NCI-H2171 (cell line): Measurements from ENCODE around the gene HNRNPA0.

ENCODE experiments used
- DNase-seq: peaks from one replicate; lab custom pipeline; 2025; lab: John Stamatoyannopoulos, UW

HNRNPA0 gene

GRCh38 chr5:137727623-137728022 is 26.5 kb downstream of the HNRNPA0 start:
- DNase-seq = no peak

- no peak for DNase-seq
These were observed 29.9 kb downstream of the HNRNPA0 start for GRCh38 chr5:137724251-137724650.

DNA sequence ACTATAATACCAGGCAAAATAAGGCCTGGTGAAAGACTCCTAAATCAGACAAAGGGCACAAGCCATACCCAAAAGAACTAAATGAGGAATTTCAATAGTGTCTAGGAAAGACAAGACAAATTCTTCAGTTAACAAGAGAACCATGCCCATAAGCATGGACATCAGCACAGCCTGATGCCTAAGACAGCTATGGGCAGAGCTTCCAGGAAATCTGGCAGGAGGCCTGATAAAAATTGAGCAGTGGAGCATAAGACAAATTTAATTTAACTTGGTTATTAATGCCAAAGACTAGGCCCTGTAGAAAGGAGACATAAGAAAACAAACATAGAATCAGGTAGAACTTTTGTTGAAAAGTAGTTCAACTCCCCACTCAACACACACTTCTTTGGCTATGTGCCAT is 35.6 kb downstream of the HNRNPA0 start:
- no peak for DNase-seq

- DNase-seq = no peak
These were observed 37.8 kb downstream of the HNRNPA0 start for GRCh38 chr5:137716337-137716736.

GRCh38 chr5:137715456-137715855 is 38.7 kb downstream of the HNRNPA0 start:
- no peak for DNase-seq

GRCh38 chr5:137714946-137715345 is 39.2 kb downstream of the HNRNPA0 start:
- no peak for DNase-seq

DNA sequence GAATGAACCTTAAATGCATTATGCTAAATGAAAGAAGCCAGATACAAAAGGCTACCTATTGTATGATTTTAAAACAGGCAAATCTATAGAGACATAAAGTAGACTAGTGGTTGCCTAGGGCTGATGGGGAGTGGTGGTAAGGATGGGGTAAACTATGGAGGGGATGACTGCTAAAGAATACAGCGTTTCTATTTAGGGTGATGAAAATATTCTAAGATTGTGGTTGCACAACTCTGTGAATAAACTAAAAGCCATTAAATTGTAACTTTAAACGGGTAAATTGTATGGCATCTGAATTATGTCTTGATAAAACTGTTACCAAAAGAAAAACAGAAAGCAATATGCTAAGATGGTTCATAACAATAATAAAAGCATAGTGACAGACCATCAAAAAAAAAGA is 39.7 kb downstream of the HNRNPA0 start:
- DNase-seq = no peak

DNA sequence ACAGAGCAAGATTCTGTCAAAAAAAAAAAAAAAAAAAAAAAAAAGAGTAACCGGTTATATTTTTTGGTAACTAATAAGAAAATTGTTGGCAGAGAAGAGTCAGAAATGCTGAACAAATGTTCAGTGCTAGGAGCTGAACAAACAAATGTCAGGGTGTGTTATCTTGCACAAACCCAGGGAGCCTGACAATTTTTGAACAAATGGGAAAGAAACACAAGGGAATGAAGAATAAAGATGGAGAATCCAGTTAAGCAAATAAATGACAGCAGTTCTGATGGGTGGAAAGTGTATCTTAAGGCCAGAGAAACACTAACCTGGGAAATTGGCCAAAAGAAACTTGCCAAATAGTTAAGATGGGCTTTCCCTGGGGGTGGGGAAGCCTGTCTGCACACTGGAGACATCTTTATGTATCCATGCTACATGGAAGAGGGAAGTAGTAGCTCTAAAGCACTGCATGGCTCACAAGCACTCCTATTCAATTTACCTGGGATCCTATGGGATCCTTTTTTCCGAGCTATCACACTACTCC is 42.0 kb downstream of the HNRNPA0 start:
- DNase-seq = no peak

GRCh38 chr5:137710086-137710485 is 44.1 kb downstream of the HNRNPA0 start:
- DNase-seq = no peak

DNA sequence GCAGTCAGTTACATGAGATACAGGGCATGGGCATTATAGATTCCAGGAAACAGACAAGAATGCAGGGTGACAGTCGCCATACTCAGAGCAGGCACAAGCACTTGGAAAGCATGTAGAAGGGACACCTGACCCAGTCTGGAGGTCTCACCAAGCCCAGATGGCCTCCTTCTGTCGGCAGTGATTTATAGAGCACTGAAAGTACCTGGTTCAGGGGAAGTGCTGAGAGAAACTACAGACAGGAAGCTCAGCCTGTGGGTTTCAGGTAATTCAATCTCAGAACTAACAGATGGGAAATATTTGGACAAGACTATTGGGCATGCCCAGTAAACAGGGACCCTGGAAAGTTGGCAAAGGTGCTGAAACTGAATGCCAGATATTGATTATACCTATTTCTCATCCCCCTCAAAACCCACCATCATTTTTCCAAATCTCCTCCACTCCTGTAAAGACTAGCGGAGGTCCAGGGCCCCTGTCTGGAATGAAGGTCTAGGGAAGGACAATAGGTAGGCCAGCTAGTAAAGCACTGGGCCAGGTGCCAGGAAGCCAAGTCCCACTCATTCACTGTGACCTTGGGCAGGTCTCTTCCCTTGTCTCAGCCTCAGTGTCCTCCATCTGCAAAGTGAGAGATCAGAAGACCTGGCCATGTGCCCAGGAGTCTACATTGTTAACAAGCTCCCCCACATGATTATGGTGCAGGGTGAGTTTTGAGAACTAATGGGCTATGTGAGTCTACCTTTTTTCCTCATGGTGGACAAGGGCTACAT is 45.2 kb downstream of the HNRNPA0 start:
- peak; percentile 82 for DNase-seq

GRCh38 chr5:137708062-137708461 is 46.1 kb downstream of the HNRNPA0 start:
- no peak for DNase-seq

GRCh38 chr5:137706841-137707240 is 47.3 kb downstream of the HNRNPA0 start:
- DNase-seq = no peak

DNA sequence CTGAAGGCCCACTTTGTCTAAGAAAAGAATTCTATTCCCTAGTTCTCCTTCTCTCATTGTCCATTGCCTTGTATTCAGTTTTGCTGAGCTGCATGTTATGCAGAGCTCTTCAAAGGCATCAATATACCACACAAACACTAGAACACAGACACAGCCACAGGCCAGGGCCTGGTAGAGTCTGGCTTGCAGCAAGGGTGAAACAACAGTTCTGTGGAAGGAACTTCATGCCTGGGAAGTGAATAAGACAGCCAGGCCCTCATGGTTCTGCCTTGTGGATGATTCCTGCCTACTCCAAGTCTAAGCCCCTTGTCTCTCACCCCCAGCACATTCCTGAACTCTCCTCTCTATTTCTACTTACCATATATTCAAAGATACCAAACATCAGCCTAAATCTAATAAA is 49.1 kb downstream of the HNRNPA0 start:
- DNase-seq = no peak

DNA sequence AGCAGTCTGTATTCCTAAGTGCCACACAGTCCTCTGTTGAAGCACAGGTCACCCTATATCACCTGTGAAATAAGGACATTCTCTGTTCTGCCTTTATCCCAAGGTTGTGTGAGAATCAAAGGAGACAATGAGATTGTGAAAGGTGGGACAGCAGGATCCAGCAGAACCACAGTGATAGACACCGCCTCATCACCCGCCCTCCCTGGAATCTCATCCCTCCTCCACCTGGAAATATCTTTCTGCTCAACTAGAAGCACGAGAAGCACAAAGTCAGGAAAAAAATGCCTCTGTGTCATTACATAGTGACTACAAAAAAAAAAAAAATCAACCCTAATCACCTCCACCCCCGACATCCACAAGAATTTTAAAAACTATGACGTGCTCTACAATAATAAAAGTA is 50.6 kb downstream of the HNRNPA0 start:
- DNase-seq = no peak

GRCh38 chr5:137700282-137700680 is 53.9 kb downstream of the HNRNPA0 start:
- DNase-seq = no peak

DNA sequence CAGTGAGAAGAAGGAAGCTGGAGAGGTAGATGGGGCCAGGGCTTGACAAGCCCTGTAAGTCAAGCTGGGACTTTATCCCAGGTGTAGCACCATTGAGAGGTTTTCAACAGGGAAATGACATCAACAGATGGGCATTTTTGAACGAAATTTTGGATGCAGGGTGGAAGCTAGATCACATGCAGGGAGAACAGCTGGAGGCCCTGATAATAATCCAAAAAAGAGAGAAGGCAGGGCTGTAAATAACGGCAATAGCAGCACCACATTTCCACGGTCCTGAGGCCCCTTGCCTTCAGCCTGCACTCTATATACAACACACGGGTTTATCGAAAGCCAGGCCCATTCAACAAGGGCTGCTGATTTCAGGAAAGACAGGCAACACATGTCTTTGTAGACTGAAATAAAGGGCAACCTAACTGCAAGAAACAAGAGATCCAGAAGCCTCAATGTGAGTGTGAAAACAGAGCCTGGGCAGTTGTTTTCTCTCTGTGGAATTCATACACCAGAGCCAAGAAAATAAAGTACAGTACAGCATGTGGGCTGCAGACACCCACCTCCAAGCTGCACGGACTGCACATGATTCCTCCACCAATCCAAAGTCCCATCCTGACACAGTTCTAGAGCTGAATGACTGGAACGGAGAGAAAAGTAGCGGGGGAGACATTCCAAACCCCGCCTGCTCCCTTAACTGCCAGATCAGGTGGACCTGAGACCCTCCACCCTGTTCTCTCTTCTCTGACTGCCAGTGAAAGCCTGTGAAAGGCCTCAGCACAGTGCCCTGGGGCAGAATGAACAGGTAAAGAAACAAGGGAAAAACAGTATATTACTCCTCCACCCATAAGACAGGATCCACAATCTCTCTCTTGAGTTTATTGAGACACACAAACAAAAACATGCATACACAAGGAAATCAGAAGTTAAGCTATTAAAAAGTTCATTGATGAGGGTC is 54.6 kb downstream of the HNRNPA0 start:
- peak; percentile 52 for DNase-seq

DNA sequence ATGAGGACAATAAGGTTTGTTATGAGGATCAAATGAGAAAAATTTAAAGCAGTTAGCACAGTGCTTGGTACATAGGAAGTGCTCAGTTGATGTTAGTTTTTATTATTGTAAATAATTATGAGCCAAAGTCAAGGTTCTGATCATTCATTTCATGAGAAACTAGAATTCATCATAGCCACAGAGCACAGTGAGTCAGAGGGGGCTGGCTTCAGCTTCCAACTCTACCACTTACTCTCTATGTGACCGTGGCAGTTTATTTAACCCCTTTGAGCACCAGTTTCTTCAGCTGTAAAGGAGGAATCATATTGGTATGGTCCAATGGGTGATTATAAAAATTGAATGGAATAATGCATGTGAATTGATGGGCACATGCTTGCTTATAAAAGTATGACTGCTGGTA is 57.7 kb downstream of the HNRNPA0 start:
- no peak for DNase-seq

DNA sequence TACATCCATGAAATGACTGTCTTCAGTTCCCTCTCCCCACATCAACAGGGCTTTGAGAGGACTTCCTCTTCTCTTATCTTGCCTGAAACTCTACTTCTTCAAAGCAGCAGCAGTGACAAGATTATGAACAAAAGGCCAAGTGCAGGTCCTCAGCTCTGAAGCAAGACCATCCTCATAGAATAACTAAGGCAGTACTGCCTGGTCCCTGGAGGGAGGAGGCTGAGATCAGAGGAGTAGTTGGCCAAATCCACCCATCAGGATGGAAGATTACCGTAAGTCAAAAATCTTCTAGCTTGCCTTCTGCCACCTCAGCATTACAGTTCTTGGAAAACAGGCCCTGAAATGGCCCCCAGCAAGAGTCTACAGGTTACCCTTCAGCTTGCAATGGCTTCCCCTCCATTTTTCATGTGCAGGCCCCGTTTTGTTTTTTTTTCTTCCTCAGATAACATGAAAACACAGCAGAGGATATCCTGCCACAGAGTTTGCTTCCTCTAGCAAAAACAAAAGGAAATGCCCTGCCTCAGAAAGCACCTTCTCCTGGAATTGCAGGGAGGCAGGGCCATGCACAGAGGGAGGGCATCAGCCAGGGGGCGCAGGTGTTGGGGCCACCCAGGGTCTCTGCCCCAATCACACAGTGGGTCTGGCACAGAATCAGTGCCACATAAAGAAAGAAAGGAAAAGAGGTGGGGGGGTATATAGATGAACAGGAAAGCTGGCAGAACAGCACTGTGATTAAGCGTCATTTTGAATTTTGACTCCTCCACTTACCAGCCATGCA is 58.3 kb downstream of the HNRNPA0 start:
- DNase-seq = no peak
